GM19193 (cell line): ENCODE data around the gene PGAM5.

Source experiments
- POLR2A ChIP-seq: IDR thresholded peaks from 4 replicates; pipeline ENCODE4 v1.6.1; 2011; ENCODE audit not compliant: insufficient read depth, insufficient read length; ENCODE audit errors: extremely low read depth

Gene PGAM5

DNA sequence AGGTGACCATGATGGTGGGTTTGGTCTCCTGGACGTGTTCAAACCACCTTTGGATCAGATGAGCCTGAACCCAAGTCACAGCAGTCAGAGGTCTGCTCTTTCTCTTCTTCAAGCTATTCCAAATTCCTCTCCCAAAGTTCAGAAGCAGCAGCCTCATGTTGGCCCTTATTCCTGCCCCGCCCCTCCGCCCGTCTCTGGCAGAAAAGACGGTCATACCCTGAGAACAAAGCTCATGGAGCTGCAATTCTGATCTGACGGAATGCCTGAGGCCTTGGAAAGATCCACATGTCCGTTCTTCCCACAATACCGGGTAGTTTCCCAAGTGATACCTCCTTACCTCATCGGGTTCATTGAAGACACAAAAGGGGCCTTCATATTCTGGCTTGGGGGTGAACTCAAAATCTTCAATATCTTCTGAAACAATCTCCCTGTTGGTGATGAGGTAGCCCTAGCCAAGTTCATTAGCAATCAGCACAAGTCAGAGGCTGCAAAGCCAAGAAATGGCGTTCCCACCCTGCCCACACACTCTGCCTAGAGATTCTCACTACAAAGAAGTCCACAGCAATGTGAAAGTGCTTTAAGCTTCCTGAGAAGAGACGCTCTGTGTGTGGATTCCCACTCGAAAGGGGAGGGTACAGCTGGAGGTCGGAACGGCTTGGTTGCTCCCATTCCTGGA lies 34.7 kb upstream of the PGAM5 start:
- TF ChIP-seq POLR2A = no peak

DNA sequence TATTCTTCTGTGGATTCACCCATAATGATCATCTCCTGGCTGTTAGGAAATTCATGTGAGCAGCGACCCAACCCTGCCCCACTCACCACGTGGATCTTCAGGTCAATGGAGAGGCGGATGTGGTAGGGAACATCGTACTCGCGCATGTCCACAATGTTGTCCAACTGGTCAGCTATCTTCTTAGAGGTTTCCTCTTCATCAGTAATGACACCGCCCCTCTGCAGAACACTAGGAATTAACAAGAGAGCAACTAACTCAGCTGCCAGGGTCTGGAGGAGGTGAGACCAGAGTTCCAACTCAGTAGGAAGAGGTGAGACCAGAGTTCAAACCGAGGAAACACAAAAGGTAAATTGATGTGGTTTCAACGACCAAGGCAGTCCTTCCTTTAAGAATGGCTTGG lies 33.1 kb upstream of the PGAM5 start:
- TF ChIP-seq POLR2A = no peak

DNA sequence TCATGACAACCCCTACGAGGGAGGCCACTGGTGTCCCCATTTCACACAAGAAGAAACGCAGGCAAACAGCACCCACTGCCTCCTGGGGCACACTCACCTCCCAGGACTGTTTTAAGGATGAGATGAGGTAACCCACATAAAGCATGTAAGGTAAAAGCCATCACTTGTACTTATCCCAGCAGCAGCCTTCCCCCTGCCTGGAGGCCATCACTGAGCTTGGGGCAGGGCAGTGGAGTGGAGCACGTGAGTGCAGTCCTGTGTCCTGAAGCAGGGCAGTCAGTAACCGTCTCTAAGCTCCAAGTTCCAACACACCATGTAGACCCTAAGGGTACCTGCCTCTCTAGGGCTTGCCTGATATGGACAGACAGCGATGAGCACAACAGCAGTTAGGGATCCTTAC lies 25.2 kb upstream of the PGAM5 start:
- TF ChIP-seq POLR2A = no peak

DNA sequence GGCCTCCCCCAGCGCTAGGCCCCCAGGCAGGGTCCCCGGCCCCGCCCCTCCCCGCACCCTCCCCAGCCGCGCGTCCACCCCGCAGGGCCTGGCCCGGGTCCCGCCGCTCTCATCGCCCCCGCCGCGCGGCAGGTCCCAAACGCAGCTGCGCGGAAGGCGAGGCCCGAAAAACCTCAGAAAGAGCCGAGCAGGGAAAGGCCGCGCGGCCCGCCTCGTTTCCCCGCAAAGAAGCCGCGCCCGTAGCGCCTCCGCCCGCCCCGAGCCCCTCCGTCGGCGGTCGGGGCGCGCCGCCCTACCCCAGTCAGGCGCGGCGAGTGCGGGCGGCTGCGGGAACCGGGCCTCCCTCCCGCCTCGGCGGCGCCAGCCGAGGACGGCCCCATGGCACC lies 23.8 kb upstream of the PGAM5 start:
- no peak for TF ChIP-seq POLR2A

DNA sequence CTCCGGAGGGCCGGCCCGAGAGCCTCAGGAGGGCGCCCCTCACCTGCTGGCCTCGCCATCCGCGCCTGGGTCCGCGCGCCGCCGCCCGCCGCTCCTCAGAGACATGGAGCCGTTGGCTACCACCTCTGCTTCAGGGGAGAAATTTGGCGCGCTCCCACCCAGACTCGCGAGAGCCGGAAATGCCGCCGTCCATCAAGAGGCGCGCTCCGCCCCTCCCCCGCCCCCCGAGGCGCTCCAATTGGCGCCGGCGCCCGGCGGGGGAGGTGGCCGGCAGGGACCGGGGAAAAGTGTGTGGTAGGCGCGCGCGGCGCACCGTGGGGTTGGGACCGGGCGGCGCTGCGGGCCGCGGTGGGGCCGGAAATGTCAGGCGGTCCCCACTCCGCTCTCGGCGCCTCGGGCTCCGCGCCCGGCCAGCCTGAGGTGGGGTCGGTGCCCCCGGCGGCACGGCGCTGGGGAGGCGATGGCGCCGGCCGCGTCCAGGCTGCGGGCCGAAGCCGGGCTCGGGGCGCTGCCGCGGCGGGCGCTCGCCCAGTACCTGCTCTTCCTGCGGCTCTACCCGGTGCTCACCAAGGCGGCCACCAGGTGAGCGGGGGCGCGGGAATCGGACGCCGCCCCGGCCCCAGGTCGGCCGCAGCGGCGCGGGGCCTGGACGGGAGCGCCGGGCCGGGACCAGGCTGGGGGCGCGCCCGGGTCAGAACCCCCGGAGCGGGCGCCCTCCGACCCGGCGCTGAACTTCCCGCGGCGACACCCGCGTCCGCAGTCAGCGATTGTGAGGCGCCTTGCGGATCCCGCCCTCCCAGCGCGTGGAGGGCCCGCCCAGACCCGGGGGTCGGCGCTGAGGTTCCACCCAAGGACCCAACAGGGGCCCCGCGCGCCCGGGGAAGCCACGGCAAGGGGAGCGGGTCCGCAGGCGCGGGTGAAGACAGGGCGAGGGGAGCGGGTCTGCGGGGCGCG lies 23.2 kb upstream of the PGAM5 start, which contains the start of the genes POLE and PXMP2:
TSS of gene POLE (minus strand) at position 132 of the 954 bp plus-strand sequence. CDS start at position 105, 27 bp downstream.
TSS of gene PXMP2 (plus strand) at position 377 of the 954 bp plus-strand sequence. CDS start at position 461, 84 bp downstream.
- TF ChIP-seq POLR2A = peak; percentile 84

DNA sequence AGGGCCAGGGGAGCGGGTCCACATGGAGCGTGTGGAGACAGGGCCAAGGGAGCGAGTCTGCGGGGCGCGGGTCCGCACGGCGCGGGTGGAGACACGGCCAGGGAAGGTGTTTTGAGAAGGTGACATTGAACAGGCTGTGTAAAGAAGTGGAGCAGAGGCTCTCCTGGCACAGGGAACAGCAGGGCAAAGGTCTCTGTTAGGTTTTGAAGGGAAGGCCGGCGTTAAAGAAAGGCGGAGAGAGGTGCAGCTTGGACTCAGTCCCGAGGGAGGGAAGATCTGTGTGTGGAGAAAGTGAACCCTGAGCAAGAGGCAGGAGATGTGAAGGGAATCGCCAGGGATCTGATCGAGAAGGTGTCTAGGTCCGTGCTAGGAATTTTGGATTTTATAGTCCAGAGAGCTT lies 21.4 kb upstream of the PGAM5 start:
- TF ChIP-seq POLR2A = no peak

DNA sequence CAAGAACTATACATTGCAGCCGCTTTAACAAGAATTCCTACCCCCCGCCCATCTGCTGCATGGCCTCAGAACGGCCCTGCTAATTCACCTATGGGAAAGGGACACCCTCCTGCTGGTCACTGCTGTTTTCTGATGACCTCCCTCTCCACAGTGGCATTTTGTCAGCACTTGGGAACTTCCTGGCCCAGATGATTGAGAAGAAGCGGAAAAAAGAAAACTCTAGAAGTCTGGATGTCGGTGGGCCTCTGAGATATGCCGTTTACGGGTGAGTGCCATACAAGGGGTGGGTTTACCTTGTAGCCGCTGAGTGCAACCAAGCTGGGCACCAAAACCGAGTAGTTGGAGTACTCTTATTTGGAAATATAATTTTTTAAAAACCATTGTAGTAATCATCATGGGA lies 20.5 kb upstream of the PGAM5 start:
- no peak for TF ChIP-seq POLR2A

DNA sequence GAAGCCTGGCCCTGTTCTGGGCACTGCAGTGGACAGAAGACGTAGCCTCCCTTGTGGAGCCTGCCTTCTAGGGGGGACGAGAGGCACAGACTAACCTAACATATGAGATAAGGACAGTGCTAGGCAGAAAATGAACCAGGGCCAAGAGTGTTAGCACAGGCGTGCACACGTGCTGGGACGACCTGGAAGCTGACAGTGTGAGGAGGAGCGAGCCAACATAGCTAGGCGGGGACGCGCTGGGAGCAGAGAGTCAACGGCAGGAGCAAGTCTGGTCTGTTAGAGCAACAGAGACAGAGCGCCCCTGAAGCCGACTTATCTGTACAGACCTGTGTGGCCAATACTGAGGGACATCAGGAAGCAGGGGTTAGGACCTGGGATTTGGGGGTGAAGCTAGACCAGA lies 15.2 kb upstream of the PGAM5 start:
- no peak for TF ChIP-seq POLR2A

DNA sequence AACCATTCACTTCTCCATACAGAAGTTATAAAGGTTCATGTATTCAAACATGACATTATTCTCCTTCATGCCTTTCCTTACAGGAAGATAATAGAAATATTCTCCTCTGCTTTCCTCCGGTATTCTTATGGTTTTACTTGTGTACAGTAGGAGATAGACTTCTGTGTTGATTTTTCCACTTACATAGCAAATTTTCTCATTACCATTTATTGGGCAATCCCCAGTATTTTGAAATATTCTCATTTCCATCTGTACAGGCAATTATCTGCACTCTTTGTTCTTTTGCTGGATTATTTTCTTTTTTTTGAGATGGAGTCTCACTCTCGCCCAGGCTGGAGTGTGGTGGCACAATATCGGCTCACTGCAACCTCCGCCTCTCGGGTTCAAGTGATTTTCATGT lies 12.3 kb upstream of the PGAM5 start:
- no peak for TF ChIP-seq POLR2A

DNA sequence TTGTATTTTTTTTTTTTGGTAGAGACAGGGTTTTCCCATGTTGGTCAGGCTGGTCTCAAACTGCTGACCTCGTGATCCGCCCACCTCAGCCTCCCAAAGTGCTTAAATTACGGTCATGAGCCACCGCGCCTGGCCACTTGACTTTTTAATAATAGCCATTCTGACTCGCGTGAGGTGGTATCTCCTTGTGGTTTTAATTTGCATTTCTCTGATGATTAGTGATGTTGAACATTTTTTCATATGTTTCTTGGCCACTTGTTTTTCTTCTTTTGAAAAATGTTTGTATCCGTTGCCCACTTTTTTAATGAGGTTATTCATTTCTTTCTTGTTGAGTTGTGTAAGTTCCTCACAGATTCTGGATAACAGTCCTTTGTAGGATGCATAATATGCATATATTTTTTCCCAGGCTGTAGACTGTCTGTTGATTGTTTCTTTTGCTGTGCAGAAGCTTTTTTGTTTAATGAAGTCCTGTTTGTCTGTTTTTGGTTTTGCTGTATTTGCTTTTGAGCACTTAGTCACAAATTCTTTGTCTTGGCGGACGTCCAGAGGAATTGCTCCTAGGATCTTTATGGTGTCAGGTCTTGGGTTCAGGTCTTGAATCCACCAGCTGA lies 10.3 kb upstream of the PGAM5 start:
- no peak for TF ChIP-seq POLR2A

DNA sequence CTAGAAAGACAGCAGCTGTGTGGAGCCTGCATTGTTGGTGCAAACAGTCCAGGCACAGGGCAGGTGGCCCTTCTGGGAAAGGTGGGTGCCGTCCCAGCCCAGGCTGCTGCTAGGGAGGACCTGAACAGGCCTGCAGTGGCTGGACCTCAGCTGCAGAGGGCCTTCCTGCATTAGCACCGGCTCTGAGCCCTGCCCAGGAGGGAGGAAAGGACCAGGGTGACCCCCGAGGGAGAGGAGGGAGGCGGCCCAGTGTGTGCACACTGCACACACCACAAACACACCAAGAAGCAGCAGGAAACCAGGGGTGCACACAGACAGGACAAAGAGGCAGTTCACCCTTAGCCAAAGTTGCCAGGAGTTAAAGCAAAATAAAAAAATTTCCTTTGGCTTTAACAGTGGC lies 8.0 kb upstream of the PGAM5 start:
- TF ChIP-seq POLR2A = no peak

DNA sequence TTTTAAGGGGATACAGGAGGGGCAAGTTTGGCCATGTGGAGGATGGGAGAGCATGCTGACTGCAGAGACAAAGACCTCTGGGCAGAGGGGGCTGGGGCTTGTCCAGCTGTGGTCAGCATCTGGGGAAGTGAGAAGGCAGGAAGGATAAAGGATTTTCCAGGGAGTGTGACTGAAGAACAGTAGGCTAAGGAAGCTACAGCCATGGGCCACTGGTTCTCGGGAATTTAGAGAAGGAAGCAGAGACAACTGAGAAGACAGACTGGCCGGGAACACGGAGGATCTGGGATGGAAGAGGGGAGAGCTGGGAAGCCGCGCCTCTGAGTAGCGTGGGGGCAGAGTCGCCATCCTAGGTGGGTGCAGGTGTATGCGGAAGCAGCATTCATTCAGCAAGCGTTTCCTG lies 7.0 kb upstream of the PGAM5 start:
- TF ChIP-seq POLR2A = no peak

DNA sequence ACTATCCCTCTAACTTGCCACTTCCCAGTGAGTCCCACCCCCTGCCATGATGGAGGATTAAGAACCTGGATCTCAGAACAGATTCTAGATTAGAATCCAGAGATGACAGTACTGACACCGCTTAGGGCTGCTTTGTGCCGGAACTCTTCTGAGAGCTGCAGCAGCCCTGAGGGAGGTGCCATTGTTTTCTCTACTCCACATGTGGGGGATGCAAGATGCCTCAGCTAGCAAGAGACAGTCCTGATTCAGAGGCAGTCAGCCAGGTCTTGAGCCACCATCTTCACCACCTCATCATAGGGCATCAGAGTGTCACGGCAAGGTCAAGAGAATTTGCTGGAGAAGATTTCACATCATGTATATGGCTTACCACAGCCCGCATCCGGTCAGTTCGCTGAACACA lies 3.4 kb upstream of the PGAM5 start:
- TF ChIP-seq POLR2A = no peak

DNA sequence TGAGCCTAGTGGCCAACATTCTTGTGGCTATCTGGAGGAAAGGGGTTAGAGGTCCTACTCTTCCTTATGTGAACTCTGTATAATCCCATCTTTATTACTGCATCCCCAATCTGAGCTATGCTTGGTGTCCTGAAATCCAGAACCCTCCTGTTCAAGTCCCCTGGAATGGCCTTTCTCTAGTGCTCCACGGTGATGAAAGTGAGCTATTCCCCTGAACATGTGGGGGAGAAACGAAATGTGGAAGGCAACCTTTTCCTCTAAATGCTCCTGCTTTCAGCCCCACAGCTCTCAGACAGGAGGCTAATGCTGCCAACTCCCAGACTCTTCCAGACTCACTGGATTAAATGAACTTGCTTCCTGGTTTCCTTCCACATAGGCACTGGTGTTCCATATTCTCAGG lies 2.5 kb upstream of the PGAM5 start:
- TF ChIP-seq POLR2A = no peak

DNA sequence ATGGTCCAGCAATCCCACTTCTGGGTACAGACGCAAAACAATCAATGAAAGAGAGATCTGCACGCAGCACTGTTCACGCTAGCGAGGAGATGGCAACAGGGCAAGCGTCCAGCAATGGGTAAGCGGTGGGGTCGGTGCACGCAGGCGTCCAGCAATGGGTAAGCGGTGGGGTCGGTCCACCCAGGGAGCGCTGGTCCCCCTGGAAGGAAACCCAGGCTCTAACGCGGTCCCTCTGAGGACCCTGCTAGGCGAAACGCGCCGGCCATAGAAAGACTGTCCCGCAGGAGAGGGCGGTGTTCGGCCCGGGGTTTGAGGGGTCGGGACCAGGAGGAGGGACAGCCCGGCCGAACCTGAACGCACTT lies 618 bp upstream of the PGAM5 start:
- no peak for TF ChIP-seq POLR2A
